BLaER1 treated with 17β-estradiol and CSF1 and Interleukin-3, amounts not matched to agents 10 nM and 100 nM (cell line): ENCODE measurements around the gene TMEM272.
A peak's percentile ranks its signal among the peaks of the same experiment; 100 is the strongest.

ENCODE experiments used
- H3K27ac ChIP-seq, 11 experiments: shearing (Covaris generic); formaldehyde crosslinking; 2 replicates each; pipeline ENCODE4 v1.8.1; 2022
- H3K27me3 ChIP-seq, 11 experiments: shearing (Covaris generic); formaldehyde crosslinking; 2 replicates each; pipeline ENCODE4 v1.8.1; 2022
- H3K36me3 ChIP-seq, 11 experiments: shearing (Covaris generic); formaldehyde crosslinking; 2 replicates each; pipeline ENCODE4 v1.8.1; 2022
- H3K4me1 ChIP-seq, 10 experiments: shearing (Covaris generic); formaldehyde crosslinking; 2 replicates each; pipeline ENCODE4 v1.8.1; 2022
- H3K4me2 ChIP-seq, 11 experiments: shearing (Covaris generic); formaldehyde crosslinking; 2 replicates each; pipeline ENCODE4 v1.8.1; 2022
- H3K4me3 ChIP-seq, 10 experiments: shearing (Covaris generic); formaldehyde crosslinking; 2 replicates each; pipeline ENCODE4 v1.8.1; 2022
- H3K9ac ChIP-seq, 11 experiments: shearing (Covaris generic); formaldehyde crosslinking; 2 replicates each; pipeline ENCODE4 v1.8.1; 2022
- H3K9me3 ChIP-seq, 11 experiments: shearing (Covaris generic); formaldehyde crosslinking; replicated peaks in 1 of 11; 2 replicates each; pipeline ENCODE4 v1.8.1; 2022
- H4K20me1 ChIP-seq, 11 experiments: shearing (Covaris generic); formaldehyde crosslinking; 2 replicates each; pipeline ENCODE4 v1.8.1; 2022
- Cebpa-rat ChIP-seq, 11 experiments: shearing (Covaris generic); IDR thresholded peaks; 2 replicates each; pipeline ENCODE4 v1.8.1; 2022

The TMEM272 gene

GRCh38 chr13:51817717-51818116 lies 27.3 kb downstream of the TMEM272 start:
- Histone ChIP-seq H3K9me3 (no peaks in the 10 kb centered on the region), H3K9ac (no peak overlapping the region), H3K27me3 (no peaks in the 10 kb centered on the region), H3K4me3 (no peak overlapping the region), H3K4me2 (peak overlapping the region in 4 of 11 experiments; percentile 81 to 88 (median 84); a peak in 5 of 22 replicates), H3K4me1 (peaks cover 74 to 99% (median 86%) of the 10 kb centered on the region in 10 experiments), H4K20me1 (no peaks in the 10 kb centered on the region), H3K36me3 (no peaks in the 10 kb centered on the region), H3K27ac (peak overlapping the region in 2 of 11 experiments; percentile 77 to 92; a peak in 3 of 22 replicates)
- no peak for TF ChIP-seq Cebpa-rat (IDR thresholded peaks at IDR 0.05)

DNA sequence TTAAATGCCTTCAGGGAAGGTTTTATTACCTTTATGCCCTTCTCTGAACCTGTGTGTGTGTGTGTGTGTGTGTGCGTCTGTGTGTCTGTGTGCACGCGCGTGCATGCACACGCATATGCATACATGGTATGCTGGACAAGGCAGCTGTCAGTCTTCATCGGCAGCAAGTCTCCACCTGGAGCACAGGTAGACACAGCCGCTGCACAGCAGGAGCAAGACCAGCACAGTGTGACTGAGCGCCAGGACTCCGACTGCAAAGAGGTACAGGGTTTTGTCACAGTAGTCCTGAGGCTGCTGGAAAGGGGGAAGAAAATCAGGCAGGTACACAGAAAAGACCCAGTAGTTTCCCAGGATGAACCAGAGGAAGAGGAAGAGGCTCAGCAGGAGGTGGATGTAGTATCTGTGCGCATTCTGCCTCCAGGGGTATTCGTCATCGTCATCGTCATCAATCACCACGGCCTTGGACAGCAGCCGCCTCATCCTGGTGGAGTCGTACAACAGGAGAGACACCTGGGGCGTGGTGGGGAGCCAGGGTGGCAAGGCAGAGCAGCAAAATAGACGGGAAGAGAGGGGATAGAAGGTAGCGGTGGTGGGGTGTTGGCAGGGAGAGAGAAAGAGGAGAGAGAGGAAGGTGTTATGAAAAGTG lies 28.2 kb downstream of the TMEM272 start:
- Histone ChIP-seq H3K27me3 (no peaks in the 10 kb centered on the region), H3K27ac (no peak overlapping the region), H3K4me2 (peak overlapping the region in 4 of 11 experiments; percentile 3 to 87 (median 16); a peak in 3 of 22 replicates), H3K36me3 (no peaks in the 10 kb centered on the region), H3K4me3 (no peak overlapping the region), H4K20me1 (no peaks in the 10 kb centered on the region), H3K4me1 (peaks cover 74 to 99% (median 86%) of the 10 kb centered on the region in 10 experiments), H3K9me3 (no peaks in the 10 kb centered on the region), H3K9ac (no peak overlapping the region)
- no peak for TF ChIP-seq Cebpa-rat (IDR thresholded peaks at IDR 0.05)

- peak overlapping the region in 4 of 11 experiments; percentile 22 to 33 (median 28); a peak in 1 of 22 replicates for H3K9ac ChIP-seq
- H3K36me3 ChIP-seq, result no peaks in the 10 kb centered on the region
- no peak for TF ChIP-seq Cebpa-rat (IDR thresholded peaks at IDR 0.05)
- H3K27ac ChIP-seq, result peak overlapping the region in 5 of 11 experiments; percentile 11 to 45 (median 31); a peak in 5 of 22 replicates
- no peak overlapping the region for H3K4me3 ChIP-seq
- H4K20me1 ChIP-seq, result no peaks in the 10 kb centered on the region
- peak overlapping the region; percentile 72 to 93 (median 87); a peak in 21 of 22 replicates for H3K4me2 ChIP-seq
- peaks cover 74 to 99% (median 86%) of the 10 kb centered on the region in 10 experiments for H3K4me1 ChIP-seq
- H3K27me3 ChIP-seq, result no peaks in the 10 kb centered on the region
- no peaks in the 10 kb centered on the region for H3K9me3 ChIP-seq
Observed at GRCh38 chr13:51815848-51816247, 29.1 kb downstream of the TMEM272 start.

DNA sequence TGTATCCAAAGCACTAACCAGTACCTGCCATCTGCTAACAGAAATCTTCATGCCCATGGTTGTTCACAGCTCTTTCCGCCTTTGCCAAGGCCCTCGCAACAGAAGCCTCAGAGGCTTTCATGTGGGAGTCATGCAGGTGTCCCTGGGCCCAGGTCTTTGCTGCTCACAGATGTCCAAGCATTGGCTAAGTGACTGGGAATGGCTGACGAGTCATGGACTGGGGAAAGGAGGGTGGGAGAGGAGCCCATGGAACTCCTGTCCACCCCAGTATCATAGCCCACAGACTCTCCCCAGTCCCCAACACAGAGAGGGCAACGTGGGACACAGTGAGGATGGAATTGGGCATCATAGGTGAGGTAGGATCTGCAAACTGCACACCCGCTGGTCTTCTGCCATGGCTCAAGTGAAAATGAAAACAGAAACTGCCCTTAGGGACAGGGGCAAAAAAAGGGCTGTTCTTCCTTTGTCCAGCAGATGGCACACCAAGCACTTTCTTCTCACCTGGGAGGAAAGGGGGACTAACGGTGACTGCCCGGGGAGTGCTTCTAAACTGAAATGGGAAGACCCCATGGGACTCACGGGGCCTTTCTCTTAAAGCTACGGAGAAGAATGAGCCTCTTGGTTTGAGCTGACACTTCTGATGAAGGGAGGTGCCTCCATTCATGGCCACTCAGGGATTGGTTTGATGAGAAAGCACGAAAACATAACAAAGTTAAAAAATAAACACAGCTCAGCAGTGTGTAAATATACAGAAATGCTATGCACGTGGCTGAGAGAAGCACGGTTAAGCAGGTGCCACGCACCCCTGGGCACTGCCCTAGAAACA lies 29.9 kb downstream of the TMEM272 start:
- Histone ChIP-seq H3K27ac (peak overlapping the region; percentile 1 to 61 (median 45); a peak in 14 of 22 replicates), H3K4me2 (peak overlapping the region; percentile 72 to 93 (median 87)), H3K4me3 (peak overlapping the region in 2 of 10 experiments; percentile 4 to 7; a peak in 1 of 20 replicates), H3K9ac (peak overlapping the region in 10 of 11 experiments; percentile 25 to 53 (median 40); a peak in 12 of 22 replicates), H3K27me3 (no peaks in the 10 kb centered on the region), H3K9me3 (no peaks in the 10 kb centered on the region), H3K36me3 (no peaks in the 10 kb centered on the region), H4K20me1 (no peaks in the 10 kb centered on the region), H3K4me1 (peaks cover 71 to 96% (median 81%) of the 10 kb centered on the region in 10 experiments)
- no peak for TF ChIP-seq Cebpa-rat (IDR thresholded peaks at IDR 0.05)

- TF ChIP-seq Cebpa-rat (IDR thresholded peaks at IDR 0.05), result no peak
- no peak overlapping the region; a peak in 1 of 22 replicates for H3K27ac ChIP-seq
- H4K20me1 ChIP-seq, result no peaks in the 10 kb centered on the region
- peak overlapping the region; percentile 72 to 93 (median 87) for H3K4me2 ChIP-seq
- H3K9ac ChIP-seq, result 0 out of 22 replicates have a peak overlapping the region, but pooled peaks of 1 of the 11 experiments have one; percentile 27
- 0 out of 22 replicates have a peak, but pooled peaks cover 0 to 1% (median 0%) of the 10 kb centered on the region in 11 experiments for H3K9me3 ChIP-seq
- no peaks in the 10 kb centered on the region for H3K27me3 ChIP-seq
- no peak overlapping the region for H3K4me3 ChIP-seq
- peaks cover 62 to 86% (median 72%) of the 10 kb centered on the region in 10 experiments for H3K4me1 ChIP-seq
- no peaks in the 10 kb centered on the region for H3K36me3 ChIP-seq
Observed at GRCh38 chr13:51814071-51814470, 30.9 kb downstream of the TMEM272 start.

DNA sequence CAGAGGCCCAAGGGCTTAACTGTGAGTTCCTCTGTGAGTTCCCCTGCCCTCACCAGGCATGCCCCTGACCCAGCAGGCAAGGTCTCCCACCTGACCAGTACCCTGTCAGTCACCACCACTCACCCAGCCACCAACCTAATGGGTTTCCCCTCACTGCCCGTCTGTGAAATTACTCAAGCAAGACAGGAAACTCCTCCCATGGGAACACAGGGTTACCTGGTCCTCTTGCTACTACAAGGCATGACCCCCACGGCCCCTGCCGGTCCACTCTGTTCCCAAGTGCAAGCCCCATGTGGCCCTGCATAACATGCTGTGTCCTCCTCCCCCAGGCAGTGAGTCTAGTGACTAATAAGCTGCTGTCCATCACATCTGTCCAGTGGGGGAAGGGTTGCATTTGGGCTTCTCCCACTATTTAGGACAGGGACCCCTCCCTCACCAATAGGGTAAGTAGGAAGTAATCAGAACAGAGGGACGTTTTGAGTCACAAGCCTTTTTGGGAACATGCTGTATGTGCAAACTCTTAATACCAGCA lies 33.0 kb downstream of the TMEM272 start:
- no peaks in the 10 kb centered on the region for H4K20me1 ChIP-seq
- peak overlapping the region; percentile 11 to 71 (median 38); a peak in 17 of 22 replicates for H3K27ac ChIP-seq
- H3K9me3 ChIP-seq, result 0 out of 22 replicates have a peak, but pooled peaks cover 0 to 4% (median 0%) of the 10 kb centered on the region in 11 experiments
- H3K4me3 ChIP-seq, result no peak overlapping the region
- no peaks in the 10 kb centered on the region for H3K36me3 ChIP-seq
- no peaks in the 10 kb centered on the region for H3K27me3 ChIP-seq
- H3K9ac ChIP-seq, result peak overlapping the region in 6 of 11 experiments; percentile 0 to 43 (median 18); a peak in 11 of 22 replicates
- peaks cover 57 to 75% (median 67%) of the 10 kb centered on the region in 10 experiments for H3K4me1 ChIP-seq
- TF ChIP-seq Cebpa-rat (IDR thresholded peaks at IDR 0.05), result no peak
- peak overlapping the region; percentile 72 to 93 (median 87) for H3K4me2 ChIP-seq

GRCh38 chr13:51811046-51811445 lies 33.9 kb downstream of the TMEM272 start:
- Histone ChIP-seq H3K27me3 (no peaks in the 10 kb centered on the region), H3K9me3 (0 out of 22 replicates have a peak, but pooled peaks cover 0 to 4% (median 0%) of the 10 kb centered on the region in 11 experiments), H3K4me3 (no peak overlapping the region), H3K27ac (peak overlapping the region in 4 of 11 experiments; percentile 28 to 71 (median 58); a peak in 9 of 22 replicates), H3K4me1 (peaks cover 57 to 73% (median 66%) of the 10 kb centered on the region in 10 experiments), H3K36me3 (no peaks in the 10 kb centered on the region), H3K9ac (peak overlapping the region in 7 of 11 experiments; percentile 1 to 44 (median 20); a peak in 4 of 22 replicates), H3K4me2 (peak overlapping the region; percentile 72 to 93 (median 87)), H4K20me1 (no peaks in the 10 kb centered on the region)
- no peak for TF ChIP-seq Cebpa-rat (IDR thresholded peaks at IDR 0.05)

DNA sequence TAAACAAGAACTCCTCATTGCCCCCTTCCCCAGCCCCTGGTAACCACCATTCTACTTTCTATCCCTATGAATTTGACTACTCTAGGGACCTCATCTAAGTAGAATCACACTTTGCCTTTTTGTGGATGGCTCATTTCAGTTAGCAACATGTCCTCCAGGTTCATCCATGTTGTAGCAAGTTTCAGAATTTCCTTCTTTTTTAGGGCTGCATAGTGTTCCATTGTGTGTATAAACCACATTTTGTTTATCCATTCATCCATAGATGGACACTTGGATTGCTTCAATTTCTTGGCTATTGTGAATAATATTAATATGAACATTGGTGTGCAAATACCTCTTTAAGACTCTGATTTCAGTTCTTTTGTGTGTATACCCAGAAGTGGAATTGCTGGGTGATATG lies 36.2 kb downstream of the TMEM272 start:
- Histone ChIP-seq H3K9me3 (0 out of 22 replicates have a peak, but pooled peaks cover 0 to 4% (median 0%) of the 10 kb centered on the region in 11 experiments), H3K4me1 (peaks cover 45 to 70% (median 60%) of the 10 kb centered on the region in 10 experiments)
- TF ChIP-seq Cebpa-rat (IDR thresholded peaks at IDR 0.05), result no peak

More for the DNA sequence above, 36.2 kb downstream of the TMEM272 start:
- Histone ChIP-seq H3K9ac (no peak overlapping the region), H3K4me3 (no peak overlapping the region), H4K20me1 (no peaks in the 10 kb centered on the region), H3K27me3 (no peaks in the 10 kb centered on the region), H3K36me3 (no peaks in the 10 kb centered on the region), H3K4me2 (no peak overlapping the region), H3K27ac (no peak overlapping the region)
